ENCODE measurements around the gene KIF6.

The KIF6 gene

DNA sequence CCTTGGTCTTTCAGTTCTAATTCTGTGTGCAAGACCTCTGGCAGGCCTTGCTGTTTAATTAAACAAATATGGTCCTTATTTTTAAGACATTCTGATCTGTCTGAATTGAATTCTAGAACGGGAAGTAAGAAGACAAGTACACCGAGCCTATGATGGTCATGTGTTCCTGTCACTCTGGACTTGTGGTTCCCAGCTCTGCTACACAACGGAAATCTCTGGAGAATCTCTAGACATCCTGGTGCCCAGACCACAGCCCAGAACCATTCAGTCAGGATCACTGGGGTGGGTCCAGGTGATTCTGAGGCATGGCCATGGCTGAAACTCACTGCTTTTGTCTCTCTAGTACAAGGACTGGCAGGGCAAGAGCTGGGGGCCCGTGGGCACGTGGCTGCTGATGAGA, 386.8 kb downstream of the KIF6 start:
- DNase-seq, result no peak

- no peak for DNase-seq
These were observed 389.2 kb downstream of the KIF6 start for GRCh38 chr6:39335780-39336545.

DNA sequence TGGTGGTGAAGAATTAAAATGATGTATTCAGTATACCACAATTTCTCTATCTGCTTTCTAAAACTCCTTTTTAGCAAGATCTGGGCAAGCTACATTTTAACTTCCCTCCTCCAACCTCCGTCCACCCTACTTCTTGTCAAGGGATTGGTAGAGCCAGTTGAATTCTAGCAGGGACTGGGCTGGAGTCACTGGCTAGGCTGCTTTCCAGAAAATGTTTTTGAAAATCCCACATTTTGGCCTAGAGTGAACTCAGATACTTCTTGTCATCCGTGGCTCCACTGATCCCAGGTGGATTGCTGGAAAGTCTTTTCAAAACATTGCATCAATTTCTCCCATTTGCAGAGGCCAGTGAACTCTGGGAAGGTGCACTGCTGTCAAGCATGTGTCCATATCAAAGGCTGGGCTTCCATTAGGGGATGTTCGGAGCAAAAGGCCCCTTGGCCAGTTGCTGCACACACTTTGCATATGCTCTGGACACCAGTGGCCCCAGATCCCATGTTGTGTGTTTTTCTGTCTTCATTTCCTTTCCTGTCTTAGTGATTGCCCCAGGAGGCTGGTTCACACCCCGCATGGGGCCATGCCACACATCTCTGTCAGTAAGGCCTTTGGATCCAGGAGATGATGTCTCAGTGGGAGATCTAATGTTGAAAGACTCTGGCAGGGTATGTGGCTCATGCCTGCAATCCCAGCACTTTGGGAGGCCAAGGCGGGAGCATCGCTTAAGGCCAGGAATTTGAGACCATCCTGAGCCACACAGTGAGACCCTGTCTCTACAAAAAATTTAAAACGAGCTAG, 391.4 kb downstream of the KIF6 start:
- no peak for DNase-seq

DNA sequence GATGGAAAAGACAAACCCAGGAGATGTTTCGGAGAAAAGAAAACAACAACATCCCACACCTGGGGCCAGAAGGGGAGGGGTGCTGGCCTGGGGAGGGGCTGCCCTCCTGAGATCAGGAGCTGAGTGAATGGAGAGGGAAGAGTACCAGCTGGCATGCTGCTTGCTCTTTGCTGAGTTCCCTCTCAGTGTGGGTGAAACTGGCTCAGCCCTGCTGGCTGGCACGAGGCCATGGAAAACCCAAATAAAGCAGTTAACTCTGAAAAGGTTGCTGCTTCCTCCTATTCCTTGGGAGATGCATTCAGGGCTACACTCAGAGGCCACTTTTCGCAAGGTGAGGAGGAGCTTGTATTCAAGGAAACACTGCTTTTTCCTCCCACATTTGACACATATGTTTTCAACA, 394.7 kb downstream of the KIF6 start:
- DNase-seq, result no peak

DNA sequence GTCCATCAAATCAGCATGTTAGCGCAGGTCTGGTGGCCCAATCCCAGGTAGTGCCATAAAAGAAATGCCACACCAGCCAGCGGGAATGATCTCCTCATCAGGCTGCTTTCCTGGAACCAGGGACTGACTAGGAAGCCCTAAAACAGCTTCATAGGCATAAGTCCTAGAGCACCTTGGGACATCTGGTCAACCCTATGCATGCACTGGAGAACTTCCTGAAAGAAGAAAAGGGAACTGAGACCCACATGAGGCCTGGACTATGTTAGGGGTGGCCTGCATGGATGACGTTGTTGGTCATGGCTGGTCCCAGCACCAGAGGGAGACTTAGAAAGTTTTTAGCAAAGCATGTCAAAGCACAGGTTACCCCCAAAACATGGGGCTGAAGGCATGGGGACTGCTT, 395.2 kb downstream of the KIF6 start:
- DNase-seq, result no peak

- DNase-seq, result no peak
These were observed 397.1 kb downstream of the KIF6 start for GRCh38 chr6:39328066-39328465.

DNA sequence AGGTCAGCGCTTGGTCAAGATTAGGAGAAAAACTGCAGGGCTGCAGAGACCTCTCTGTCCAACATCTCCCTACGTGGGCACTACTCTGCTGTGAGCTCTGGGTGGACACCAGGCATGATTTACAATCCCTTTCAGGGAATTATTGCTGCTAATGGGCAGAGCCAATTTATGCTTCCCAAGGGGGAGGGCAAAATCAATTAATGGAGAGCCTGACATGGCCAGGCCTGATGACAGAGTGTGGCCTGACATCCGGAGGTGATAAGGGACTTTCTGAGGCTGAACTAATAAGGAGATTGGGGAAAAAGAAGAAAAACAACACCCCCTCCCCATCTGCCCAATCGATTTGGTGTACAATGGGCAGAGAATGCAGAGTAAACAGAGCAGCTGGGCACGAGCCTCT, 397.7 kb downstream of the KIF6 start:
- no peak for DNase-seq

- no peak for DNase-seq
These were observed 402.8 kb downstream of the KIF6 start, which contains the start of gene KCNK16 for GRCh38 chr6:39322306-39322850. Gene KCNK16, minus strand, starts transcription at chr6:39322702. Its CDS starts 162 bp downstream, at chr6:39322540.

DNA sequence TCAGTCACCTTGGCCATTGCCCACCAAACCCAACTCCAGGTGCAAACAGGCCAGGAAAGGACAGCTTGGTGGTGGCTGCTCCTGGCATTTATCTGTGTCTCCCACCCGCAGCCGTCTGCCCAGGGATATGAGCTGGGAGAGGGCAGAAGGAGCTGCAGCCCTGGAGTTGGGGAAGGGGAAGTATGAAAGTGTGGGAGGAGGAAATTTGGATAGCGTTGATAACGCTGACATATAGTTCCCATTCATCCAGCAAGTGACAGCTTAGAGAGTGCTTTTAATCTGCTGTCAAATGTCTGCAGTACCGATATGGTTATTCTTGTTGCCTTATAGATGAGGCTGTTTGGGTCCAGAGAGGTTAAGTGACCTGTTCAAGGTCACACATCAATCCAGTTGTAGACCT, 403.4 kb downstream of the KIF6 start:
- no peak for DNase-seq

DNA sequence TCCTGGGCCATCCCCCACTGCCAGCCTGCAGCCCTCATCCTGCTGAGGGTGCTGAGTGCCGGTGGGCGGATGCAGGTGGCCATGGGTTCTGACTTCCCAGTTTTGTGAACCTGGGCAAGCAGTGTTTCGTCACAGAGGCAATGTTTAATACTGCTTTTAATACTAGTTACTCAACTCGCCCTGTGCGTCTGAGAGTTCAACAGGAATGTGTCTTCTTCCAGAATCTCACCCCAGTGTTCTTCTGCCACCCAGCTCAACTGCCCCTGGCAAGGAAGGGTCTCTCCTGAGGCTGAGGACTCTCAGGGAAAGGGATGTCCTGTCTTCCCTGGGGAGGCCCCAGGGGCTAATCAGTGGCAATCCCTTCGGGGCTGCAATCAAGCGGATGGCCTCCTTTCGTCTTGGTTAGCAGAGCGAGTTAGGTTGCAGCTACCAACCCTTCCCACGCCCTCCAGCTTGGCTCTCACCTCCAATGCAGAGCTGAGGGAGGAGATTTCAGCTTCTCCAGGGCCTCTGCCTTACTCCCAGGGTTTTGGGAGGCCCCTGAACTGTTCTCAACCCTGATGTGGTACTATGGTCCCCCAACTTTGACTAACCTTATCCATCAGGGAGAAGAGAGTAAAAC, 404.7 kb downstream of the KIF6 start:
- no peak for DNase-seq

DNA sequence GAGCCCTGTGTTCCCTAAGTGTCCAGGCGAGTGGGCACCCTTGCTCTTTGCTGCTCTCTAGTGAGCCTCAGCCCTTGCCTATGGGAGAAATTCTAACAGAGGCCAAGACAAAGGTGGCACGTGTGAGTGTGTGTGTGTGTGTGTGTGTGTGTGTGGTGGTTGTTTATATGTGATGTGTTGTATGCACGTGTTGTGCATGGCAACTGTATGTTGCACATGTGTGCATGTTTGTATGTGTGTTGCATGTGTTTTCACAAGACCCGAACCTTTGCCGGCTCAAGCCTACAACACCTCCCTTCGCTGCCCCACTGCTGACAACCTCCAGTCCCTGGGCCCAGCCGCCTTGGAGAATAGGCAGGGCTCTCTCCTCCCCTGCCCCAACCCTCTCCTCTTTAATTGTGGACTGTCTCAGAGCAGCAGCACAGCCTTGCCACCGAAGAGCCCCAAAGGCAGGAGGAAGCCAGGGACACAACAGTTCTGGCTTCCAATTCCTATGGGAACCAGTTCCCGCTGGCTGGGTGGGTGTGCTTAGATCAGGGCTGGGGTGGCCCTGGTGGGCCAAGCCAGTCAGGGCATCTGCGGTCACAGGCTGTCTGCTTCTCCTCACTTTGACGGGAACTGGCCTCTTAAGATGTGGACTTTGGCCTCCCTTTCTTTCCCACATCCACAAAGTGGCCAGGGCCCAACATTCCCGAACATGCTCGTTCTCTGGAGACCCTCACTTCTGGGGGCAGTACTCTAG, 405.4 kb downstream of the KIF6 start:
- DNase-seq, result no peak

- no peak for DNase-seq
These were observed 408.0 kb downstream of the KIF6 start for GRCh38 chr6:39317256-39317655.

DNA sequence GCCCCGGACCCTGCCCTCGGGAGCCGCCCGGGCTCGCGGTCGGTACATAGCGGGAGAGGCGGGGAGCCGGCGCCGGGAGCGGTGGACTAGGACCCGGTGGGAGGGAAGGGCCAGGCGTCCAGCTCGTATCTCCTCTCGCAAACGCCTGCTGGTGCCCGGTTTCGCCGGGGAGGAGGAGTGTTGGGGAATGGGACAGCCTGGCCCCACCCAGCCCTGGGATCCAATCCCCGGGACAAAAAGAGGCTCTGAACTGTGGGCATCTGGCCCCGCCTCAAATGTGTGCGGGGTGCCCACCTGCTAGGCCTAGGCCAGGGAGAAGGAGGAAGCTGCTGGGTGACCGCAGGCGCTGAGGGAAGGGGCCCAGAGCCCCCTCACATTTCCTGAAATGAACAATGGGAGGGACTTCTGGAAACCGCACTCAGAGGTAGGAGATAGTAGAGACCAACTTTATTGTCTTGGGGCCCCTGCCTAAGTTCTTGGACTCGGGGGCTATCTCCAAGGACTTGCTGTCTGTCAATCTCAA, 410.9 kb downstream of the KIF6 start, which contains the start of gene KCNK17:
TSS of gene KCNK17 (minus strand) at position 147 of the 523 bp plus-strand sequence. CDS start at position 48, 99 bp downstream.
- no peak for DNase-seq

GRCh38 chr6:39313526-39314272, 411.5 kb downstream of the KIF6 start:
- no peak for DNase-seq

DNA sequence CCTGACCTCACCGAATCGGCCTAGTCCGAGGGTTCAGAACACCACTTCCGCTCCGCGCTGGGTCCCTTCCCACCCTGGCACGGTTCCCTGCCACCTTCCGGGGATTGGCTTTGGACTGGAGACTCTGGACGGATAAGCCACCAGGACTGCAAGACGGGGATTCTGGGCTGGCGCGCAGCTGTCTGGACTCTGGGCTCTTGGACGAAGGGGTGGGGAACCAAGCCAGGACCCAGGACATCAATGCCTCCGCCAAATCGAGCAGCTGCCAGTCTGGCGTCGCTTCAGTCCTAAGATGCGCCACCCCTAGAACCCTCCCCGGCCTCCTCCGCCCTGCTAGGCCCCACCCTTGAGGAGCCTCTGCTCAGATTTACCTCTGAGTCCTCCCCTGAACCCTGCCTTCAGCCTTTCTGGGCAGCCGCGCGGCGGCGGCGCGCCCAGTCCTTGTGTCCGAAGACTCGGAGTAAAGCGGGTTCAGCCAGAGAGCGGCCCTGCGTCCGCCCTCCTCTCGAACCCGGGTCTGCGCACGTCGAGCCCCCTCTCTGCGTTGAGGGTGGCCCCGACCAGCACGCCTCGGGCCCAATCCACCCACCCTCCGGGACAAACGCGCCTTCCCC, 412.2 kb downstream of the KIF6 start:
- DNase-seq, result no peak

- no peak for DNase-seq
These were observed 414.7 kb downstream of the KIF6 start for GRCh38 chr6:39310542-39310941.

GRCh38 chr6:39309942-39310531, 415.2 kb downstream of the KIF6 start:
- DNase-seq, result no peak

DNA sequence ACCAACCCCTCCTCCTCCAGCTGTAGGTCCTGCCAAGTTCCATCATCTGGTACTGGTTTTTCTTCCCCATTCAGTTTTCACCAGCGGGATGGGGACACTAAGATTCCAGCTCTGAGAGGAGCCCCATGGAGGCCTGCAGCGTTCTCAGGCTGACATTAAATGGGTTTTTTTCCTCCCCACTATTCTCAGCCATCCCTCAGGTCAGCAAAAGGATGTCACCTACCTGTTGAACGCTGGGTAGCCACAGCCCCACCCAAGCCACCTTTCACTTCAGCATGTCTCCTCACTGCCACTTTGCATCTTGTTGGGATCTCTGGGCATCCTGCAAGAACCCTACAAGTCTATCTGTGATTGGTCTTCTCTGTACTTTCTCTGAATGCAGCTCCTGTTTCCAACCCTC, 417.7 kb downstream of the KIF6 start:
- no peak for DNase-seq

DNA sequence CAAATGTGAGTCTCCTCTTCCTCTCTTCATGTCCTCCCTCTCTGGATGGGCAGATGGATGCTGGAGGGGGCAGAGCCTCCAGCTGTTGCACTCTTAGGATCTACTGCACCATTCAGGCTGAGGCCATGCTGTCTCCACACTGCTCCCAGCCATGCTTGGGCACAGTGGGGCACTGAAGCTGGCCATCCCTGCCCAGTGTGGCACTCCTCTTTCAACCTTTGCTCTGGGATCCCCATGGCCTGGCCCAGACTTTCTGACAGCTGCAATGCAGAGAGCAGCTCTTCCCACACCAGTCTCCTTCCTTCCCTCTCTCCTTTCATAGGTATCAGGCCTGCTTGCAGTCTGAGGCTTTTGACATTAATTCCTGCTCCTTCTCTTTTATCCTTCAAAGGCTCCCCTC, 420.3 kb downstream of the KIF6 start:
- DNase-seq, result no peak

DNA sequence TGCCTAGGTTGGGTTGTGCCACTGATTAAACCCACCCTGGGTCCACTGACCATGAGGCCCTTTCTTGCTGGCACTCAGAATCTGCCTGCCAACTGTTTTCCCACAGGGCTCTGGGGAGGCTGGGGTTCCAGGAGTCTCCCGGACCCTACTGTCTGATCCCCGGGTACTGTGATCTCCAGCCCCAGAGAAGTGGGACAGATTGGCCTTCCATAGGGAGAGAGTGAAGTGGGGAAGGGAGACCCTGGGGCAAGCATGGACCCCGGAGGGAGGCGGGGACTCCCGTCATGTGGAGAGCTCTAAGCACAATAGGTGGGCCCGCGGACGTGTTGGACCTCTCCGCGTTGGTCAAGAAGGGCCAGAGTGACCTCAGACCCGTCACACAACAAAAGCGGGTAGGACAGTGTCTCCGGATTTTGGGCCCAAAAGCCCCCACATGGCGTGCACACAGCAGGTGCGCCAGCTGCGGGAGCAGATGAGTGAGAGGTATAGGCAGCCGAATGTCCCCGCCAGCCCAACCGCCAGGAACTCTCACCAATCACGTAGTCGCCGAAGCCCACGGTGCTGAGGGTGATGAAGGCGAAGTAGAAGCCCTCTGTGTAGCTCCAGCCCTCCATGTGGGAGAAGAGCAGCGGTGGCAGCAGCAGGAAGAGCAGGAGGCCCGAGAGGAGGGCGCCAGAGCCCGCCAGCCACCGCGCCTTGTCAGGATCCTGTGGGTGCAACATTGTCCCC, 421.6 kb downstream of the KIF6 start:
- DNase-seq, result no peak
